WTC11 (cell line): ENCODE measurements around the gene ITPK1. TPM values are rescaled to one million over a fixed set of nuclear protein-coding genes. Genes with fewer than 3 reads are reported as not detected.

Experiments
- ATAC-seq: fragments of 200-7000 bp; cut with Tn5 transposase; 2 replicates; pipeline ENCODE4 v1.10.0; 2021; ENCODE audit warnings: mild to moderate bottlenecking, moderate library complexity
- CTCF ChIA-PET: fragments of 300-600 bp; sonication (Branson Sonifier 250); formaldehyde crosslinking; loops from one replicate; lab custom pipeline; 2021; ENCODE audit warnings: antibody characterized with exemption; lab: Charles Lee
- POLR2A ChIA-PET: fragments of 350-600 bp; sonication (Branson Sonifier 250); formaldehyde crosslinking; loops from one replicate; lab custom pipeline; 2021; ENCODE audit warnings: antibody characterized with exemption; lab: Charles Lee
- DNase-seq: peaks from one replicate; pipeline ENCODE4 v3.0.0; 2021; ENCODE audit warnings: low spot score
- H3K27ac Mint-ChIP-seq: 2 replicates; pipeline ENCODE4 v1.8.0; 2021; ENCODE audit warnings: mixed read lengths
- H3K27me3 Mint-ChIP-seq: 2 replicates; pipeline ENCODE4 v1.8.0; 2021; ENCODE audit warnings: low read depth, mild to moderate bottlenecking, moderate library complexity, mixed read lengths
- H3K36me3 Mint-ChIP-seq: 2 replicates; pipeline ENCODE4 v1.8.0; 2021; ENCODE audit warnings: mixed read lengths
- H3K4me1 Mint-ChIP-seq: 2 replicates; pipeline ENCODE4 v1.8.0; 2022; ENCODE audit warnings: mixed read lengths
- H3K4me3 Mint-ChIP-seq: 2 replicates; pipeline ENCODE4 v1.8.0; 2021; ENCODE audit warnings: mild to moderate bottlenecking, moderate library complexity, mixed read lengths
- H3K9me3 Mint-ChIP-seq: 2 replicates; pipeline ENCODE4 v1.8.0; 2021; ENCODE audit warnings: mixed read lengths
- CREM ChIP-seq: sonication (generic); formaldehyde crosslinking; IDR thresholded peaks from 2 replicates; pipeline ENCODE4 v1.8.1; 2022; ENCODE audit warnings: mild to moderate bottlenecking, missing genetic modification reagents, moderate library complexity
- ELF4 ChIP-seq: sonication (generic); formaldehyde crosslinking; IDR thresholded peaks from 2 replicates; pipeline ENCODE4 v1.8.1; 2022; ENCODE audit warnings: low read depth, mild to moderate bottlenecking, moderate library complexity, missing genetic modification reagents
- GABPB1 ChIP-seq: sonication (generic); formaldehyde crosslinking; IDR thresholded peaks from 2 replicates; pipeline ENCODE4 v1.8.1; 2023; ENCODE audit warnings: mild to moderate bottlenecking, missing genetic modification reagents
- GRHL2 ChIP-seq: fragments of 250-450 bp; sonication (Bioruptor Pico); IDR thresholded peaks from 2 replicates; pipeline ENCODE4 v1.8.0; 2022; ENCODE audit warnings: mild to moderate bottlenecking, moderate library complexity; ENCODE audit not compliant: insufficient replicate concordance, severe bottlenecking
- GTF2I ChIP-seq: fragments of 250-450 bp; sonication (Bioruptor Pico); conservative IDR thresholded peaks from 2 replicates; pipeline ENCODE4 v1.4.0; 2021; ENCODE audit warnings: mild to moderate bottlenecking
- HMGA2 ChIP-seq: fragments of 250-450 bp; sonication (Bioruptor Pico); IDR thresholded peaks from 2 replicates; pipeline ENCODE4 v1.4.0; 2021; ENCODE audit warnings: mild to moderate bottlenecking, moderate library complexity
- MYBL2 ChIP-seq: sonication (generic); formaldehyde crosslinking; IDR thresholded peaks from 2 replicates; pipeline ENCODE4 v1.8.1; 2023; ENCODE audit warnings: mild to moderate bottlenecking, moderate library complexity, missing genetic modification reagents
- NFATC4 ChIP-seq: fragments of 250-450 bp; sonication (Bioruptor Pico); IDR thresholded peaks from 2 replicates; pipeline ENCODE4 v1.9.0; 2021; ENCODE audit warnings: mild to moderate bottlenecking
- NR3C1 ChIP-seq: sonication (generic); formaldehyde crosslinking; conservative IDR thresholded peaks from 2 replicates; pipeline ENCODE4 v1.8.1; 2023; ENCODE audit warnings: low read depth, mild to moderate bottlenecking, missing genetic modification reagents
- OVOL2 ChIP-seq: fragments of 250-450 bp; sonication (Bioruptor Pico); IDR thresholded peaks from 2 replicates; pipeline ENCODE4 v1.9.0; 2021; ENCODE audit warnings: mild to moderate bottlenecking, borderline replicate concordance
- PRRX2 ChIP-seq: fragments of 250-450 bp; sonication (Bioruptor Pico); IDR thresholded peaks from 2 replicates; pipeline ENCODE4 v1.8.0; 2021; ENCODE audit warnings: mild to moderate bottlenecking
- SMAD3 ChIP-seq: sonication (generic); formaldehyde crosslinking; IDR thresholded peaks from 2 replicates; pipeline ENCODE4 v1.8.0; 2022; ENCODE audit warnings: missing genetic modification reagents, mild to moderate bottlenecking, borderline replicate concordance
- SP1 ChIP-seq: sonication (generic); formaldehyde crosslinking; conservative IDR thresholded peaks from 2 replicates; pipeline ENCODE4 v1.8.1; 2022; ENCODE audit warnings: missing genetic modification reagents
- TCF7 ChIP-seq: sonication (generic); formaldehyde crosslinking; IDR thresholded peaks from 2 replicates; pipeline ENCODE4 v1.8.0; 2022; ENCODE audit warnings: mild to moderate bottlenecking, low read depth, missing genetic modification reagents, moderate library complexity
- TP53 ChIP-seq: sonication (generic); formaldehyde crosslinking; IDR thresholded peaks from 2 replicates; pipeline ENCODE4 v1.8.1; 2023; ENCODE audit warnings: mild to moderate bottlenecking, missing genetic modification reagents
- ZNF423 ChIP-seq: fragments of 250-450 bp; sonication (Bioruptor Pico); IDR thresholded peaks from 2 replicates; pipeline ENCODE4 v2.1.2; 2022; ENCODE audit warnings: mild to moderate bottlenecking, moderate library complexity
- total RNA-seq: library from RNA; stranded (reverse); gene quantifications from 3 replicates; pipeline ENCODE4 v1.2.3, GENCODE V29; 2021
- TF ChIP-seq, protein P1 (sequence below): sonication (generic); formaldehyde crosslinking; IDR thresholded peaks from 2 replicates; pipeline ENCODE4 v1.8.0; 2022; ENCODE audit warnings: mild to moderate bottlenecking, missing genetic modification reagents
- TF ChIP-seq, protein P2 (sequence below): sonication (generic); formaldehyde crosslinking; conservative IDR thresholded peaks from 2 replicates; pipeline ENCODE4 v1.8.1; 2022; ENCODE audit warnings: mild to moderate bottlenecking, missing genetic modification reagents
- TF ChIP-seq, protein P3 (sequence below): sonication (generic); formaldehyde crosslinking; IDR thresholded peaks from 2 replicates; pipeline ENCODE4 v1.8.1; 2023; ENCODE audit warnings: mild to moderate bottlenecking, missing genetic modification reagents
- TF ChIP-seq, protein P4 (sequence below): fragments of 250-450 bp; sonication (Bioruptor Pico); conservative IDR thresholded peaks from 2 replicates; pipeline ENCODE4 v1.9.0; 2021; ENCODE audit warnings: mild to moderate bottlenecking
- TF ChIP-seq, protein P5 (sequence below): sonication (generic); formaldehyde crosslinking; IDR thresholded peaks from 2 replicates; pipeline ENCODE4 v1.8.0; 2022; ENCODE audit warnings: mild to moderate bottlenecking, missing genetic modification reagents
- TF ChIP-seq, protein P6 (sequence below): sonication (generic); formaldehyde crosslinking; IDR thresholded peaks from 2 replicates; pipeline ENCODE4 v1.8.0; 2022; ENCODE audit warnings: missing genetic modification reagents
- TF ChIP-seq, protein P7 (sequence below): sonication (generic); formaldehyde crosslinking; IDR thresholded peaks from 2 replicates; pipeline ENCODE4 v1.8.1; 2022; ENCODE audit warnings: low read depth, mild to moderate bottlenecking, moderate library complexity, missing genetic modification reagents, borderline replicate concordance
- TF ChIP-seq, protein P8 (sequence below): sonication (generic); formaldehyde crosslinking; IDR thresholded peaks from 2 replicates; pipeline ENCODE4 v1.8.0; 2022; ENCODE audit warnings: mild to moderate bottlenecking, missing genetic modification reagents

The ITPK1 gene
- total RNA-seq, 1 experiment from 2014 or later, result 144 TPM

DNA sequence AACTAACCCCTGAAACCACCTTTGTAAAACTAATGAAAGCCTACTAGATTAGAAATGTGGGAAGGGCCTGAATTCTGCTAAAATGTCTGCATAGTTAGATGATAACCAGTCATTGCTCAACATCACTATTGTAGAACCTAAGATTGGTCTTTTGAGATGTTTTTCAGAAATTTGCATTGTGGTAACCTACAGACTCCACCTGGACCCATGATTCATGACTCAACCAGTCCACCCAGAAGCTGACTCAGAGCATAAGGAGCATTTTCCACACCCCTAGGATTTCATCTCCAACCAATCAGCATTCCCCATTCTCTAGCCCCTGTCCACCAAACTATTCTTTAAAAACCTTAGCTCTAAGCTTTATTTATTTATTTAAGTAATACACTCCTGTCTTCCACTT, 223.1 kb downstream of the ITPK1 start (continued):
- TF ChIP-seq, protein P1, sequence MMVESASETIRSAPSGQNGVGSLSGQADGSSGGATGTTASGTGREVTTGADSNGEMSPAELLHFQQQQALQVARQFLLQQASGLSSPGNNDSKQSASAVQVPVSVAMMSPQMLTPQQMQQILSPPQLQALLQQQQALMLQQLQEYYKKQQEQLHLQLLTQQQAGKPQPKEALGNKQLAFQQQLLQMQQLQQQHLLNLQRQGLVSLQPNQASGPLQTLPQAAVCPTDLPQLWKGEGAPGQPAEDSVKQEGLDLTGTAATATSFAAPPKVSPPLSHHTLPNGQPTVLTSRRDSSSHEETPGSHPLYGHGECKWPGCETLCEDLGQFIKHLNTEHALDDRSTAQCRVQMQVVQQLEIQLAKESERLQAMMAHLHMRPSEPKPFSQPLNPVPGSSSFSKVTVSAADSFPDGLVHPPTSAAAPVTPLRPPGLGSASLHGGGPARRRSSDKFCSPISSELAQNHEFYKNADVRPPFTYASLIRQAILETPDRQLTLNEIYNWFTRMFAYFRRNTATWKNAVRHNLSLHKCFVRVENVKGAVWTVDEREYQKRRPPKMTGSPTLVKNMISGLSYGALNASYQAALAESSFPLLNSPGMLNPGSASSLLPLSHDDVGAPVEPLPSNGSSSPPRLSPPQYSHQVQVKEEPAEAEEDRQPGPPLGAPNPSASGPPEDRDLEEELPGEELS (CRISPR knock-in tag), result no peak
- TF ChIP-seq GABPB1 (CRISPR knock-in tag) (no peak), GRHL2 (CRISPR knock-in tag) (no peak), SMAD3 (no peak), HMGA2 (CRISPR knock-in tag) (no peak), OVOL2 (CRISPR knock-in tag) (no peak), TCF7 (CRISPR knock-in tag) (no peak), ELF4 (CRISPR knock-in tag) (no peak), NR3C1 (no peak)
- TF ChIP-seq, protein P2, sequence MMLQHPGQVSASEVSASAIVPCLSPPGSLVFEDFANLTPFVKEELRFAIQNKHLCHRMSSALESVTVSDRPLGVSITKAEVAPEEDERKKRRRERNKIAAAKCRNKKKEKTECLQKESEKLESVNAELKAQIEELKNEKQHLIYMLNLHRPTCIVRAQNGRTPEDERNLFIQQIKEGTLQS, result no peak

DNA sequence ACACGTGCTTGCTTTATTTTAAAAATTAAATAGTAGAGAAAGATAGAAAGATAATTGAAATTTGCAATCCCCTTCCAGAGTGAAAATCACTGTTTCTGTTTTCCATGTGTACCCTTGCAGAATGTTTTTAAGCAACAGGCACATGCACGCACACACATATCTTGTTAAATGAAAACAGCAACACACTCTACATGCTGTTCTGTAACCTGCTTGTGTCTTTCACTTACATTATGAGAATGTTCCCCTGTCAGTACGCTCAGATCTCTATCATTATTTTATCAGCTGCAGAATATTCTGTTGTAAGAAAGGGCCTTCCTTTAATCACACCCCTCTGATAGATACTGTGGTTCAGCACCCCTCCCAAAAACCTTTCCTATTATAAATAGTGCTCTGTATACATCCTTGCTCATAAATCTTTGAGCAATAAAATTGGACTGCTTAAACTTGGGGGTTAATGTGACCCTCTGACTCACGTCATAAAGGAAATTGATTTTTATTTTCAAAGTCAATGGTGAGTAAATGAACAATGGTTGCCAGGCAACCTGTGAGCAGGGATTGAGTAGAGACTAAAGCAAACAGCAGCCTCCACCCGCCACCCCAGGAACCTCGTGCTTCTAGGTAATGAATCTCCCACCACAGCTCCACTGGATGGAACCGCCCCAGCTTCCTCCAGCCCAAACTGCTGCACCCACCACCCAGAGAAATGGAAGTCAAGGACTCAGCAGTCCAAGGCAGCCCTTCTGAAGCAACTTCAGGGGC, 224.7 kb downstream of the ITPK1 start:
- H3K9me3 Mint-ChIP-seq, result peaks cover 37% of the 10 kb centered on the region
- TF ChIP-seq NR3C1, result no peak
- no peak for TF ChIP-seq PRRX2 (CRISPR knock-in tag)
- no peak for TF ChIP-seq ZNF423 (CRISPR knock-in tag)
- TF ChIP-seq, protein P3, sequence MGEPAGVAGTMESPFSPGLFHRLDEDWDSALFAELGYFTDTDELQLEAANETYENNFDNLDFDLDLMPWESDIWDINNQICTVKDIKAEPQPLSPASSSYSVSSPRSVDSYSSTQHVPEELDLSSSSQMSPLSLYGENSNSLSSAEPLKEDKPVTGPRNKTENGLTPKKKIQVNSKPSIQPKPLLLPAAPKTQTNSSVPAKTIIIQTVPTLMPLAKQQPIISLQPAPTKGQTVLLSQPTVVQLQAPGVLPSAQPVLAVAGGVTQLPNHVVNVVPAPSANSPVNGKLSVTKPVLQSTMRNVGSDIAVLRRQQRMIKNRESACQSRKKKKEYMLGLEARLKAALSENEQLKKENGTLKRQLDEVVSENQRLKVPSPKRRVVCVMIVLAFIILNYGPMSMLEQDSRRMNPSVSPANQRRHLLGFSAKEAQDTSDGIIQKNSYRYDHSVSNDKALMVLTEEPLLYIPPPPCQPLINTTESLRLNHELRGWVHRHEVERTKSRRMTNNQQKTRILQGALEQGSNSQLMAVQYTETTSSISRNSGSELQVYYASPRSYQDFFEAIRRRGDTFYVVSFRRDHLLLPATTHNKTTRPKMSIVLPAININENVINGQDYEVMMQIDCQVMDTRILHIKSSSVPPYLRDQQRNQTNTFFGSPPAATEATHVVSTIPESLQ (CRISPR knock-in tag), result no peak
- TF ChIP-seq NFATC4, result no peak
- no peak for TF ChIP-seq MYBL2 (CRISPR knock-in tag)
- no peak for TF ChIP-seq CREM (CRISPR knock-in tag)
- no peak for TF ChIP-seq SP1 (CRISPR knock-in tag)
- TF ChIP-seq, protein P4, sequence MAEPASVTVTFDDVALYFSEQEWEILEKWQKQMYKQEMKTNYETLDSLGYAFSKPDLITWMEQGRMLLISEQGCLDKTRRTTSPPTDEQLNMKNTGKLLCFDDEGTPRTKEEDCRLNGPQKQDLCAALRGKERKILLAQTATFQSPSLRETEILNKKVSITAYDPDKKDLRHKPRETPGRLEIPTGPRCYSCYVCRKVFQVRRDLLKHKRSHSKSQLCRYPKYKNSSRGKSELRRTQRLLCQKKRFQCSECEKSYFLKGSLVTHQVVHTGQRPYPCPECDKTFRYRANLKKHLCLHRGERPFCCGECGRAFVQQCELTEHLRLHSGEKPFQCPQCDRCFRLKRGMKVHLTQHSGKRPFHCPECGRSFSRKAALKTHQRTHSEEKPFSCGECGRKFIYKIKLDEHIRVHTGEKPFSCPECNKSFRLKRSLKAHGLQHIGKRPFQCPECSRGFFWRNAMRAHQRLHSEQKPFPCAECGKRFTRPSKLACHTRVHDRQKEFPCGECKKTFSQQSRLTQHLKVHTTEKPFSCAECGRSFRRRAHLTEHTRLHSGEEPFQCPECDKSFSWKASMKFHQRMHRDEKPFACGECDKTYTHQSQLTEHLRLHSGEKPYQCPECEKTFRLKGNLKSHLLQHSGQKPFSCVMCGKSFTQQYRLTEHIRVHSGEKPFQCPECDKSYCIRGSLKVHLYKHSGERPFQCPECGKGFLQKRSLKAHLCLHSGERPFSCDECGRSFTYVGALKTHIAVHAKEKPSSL (CRISPR knock-in tag), result no peak
- TF ChIP-seq, protein P5, sequence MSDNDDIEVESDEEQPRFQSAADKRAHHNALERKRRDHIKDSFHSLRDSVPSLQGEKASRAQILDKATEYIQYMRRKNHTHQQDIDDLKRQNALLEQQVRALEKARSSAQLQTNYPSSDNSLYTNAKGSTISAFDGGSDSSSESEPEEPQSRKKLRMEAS (CRISPR knock-in tag), result no peak
- no peak for TF ChIP-seq TP53
- TF ChIP-seq, protein P6, sequence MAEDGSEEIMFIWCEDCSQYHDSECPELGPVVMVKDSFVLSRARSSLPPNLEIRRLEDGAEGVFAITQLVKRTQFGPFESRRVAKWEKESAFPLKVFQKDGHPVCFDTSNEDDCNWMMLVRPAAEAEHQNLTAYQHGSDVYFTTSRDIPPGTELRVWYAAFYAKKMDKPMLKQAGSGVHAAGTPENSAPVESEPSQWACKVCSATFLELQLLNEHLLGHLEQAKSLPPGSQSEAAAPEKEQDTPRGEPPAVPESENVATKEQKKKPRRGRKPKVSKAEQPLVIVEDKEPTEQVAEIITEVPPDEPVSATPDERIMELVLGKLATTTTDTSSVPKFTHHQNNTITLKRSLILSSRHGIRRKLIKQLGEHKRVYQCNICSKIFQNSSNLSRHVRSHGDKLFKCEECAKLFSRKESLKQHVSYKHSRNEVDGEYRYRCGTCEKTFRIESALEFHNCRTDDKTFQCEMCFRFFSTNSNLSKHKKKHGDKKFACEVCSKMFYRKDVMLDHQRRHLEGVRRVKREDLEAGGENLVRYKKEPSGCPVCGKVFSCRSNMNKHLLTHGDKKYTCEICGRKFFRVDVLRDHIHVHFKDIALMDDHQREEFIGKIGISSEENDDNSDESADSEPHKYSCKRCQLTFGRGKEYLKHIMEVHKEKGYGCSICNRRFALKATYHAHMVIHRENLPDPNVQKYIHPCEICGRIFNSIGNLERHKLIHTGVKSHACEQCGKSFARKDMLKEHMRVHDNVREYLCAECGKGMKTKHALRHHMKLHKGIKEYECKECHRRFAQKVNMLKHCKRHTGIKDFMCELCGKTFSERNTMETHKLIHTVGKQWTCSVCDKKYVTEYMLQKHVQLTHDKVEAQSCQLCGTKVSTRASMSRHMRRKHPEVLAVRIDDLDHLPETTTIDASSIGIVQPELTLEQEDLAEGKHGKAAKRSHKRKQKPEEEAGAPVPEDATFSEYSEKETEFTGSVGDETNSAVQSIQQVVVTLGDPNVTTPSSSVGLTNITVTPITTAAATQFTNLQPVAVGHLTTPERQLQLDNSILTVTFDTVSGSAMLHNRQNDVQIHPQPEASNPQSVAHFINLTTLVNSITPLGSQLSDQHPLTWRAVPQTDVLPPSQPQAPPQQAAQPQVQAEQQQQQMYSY, result no peak
- TF ChIP-seq, protein P7, sequence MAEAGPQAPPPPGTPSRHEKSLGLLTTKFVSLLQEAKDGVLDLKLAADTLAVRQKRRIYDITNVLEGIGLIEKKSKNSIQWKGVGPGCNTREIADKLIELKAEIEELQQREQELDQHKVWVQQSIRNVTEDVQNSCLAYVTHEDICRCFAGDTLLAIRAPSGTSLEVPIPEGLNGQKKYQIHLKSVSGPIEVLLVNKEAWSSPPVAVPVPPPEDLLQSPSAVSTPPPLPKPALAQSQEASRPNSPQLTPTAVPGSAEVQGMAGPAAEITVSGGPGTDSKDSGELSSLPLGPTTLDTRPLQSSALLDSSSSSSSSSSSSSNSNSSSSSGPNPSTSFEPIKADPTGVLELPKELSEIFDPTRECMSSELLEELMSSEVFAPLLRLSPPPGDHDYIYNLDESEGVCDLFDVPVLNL (CRISPR knock-in tag), result no peak
- TF ChIP-seq GTF2I (CRISPR knock-in tag), result no peak
- TF ChIP-seq, protein P8, sequence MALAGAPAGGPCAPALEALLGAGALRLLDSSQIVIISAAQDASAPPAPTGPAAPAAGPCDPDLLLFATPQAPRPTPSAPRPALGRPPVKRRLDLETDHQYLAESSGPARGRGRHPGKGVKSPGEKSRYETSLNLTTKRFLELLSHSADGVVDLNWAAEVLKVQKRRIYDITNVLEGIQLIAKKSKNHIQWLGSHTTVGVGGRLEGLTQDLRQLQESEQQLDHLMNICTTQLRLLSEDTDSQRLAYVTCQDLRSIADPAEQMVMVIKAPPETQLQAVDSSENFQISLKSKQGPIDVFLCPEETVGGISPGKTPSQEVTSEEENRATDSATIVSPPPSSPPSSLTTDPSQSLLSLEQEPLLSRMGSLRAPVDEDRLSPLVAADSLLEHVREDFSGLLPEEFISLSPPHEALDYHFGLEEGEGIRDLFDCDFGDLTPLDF (CRISPR knock-in tag), result no peak
- no peak overlapping the region for H3K4me3 Mint-ChIP-seq
- CTCF ChIA-PET, result no interaction called here
- no peak overlapping the region for H3K27ac Mint-ChIP-seq
- H3K36me3 Mint-ChIP-seq, result peaks cover 2% of the 10 kb centered on the region; the same call in 1 of the 2 replicates
- H3K4me1 Mint-ChIP-seq, result no peaks in the 10 kb centered on the region
- H3K27me3 Mint-ChIP-seq, result peaks cover 28% of the 10 kb centered on the region
- DNase-seq, result no peak
- ATAC-seq, result no peak
- POLR2A ChIA-PET, result no interaction called here
